Osteoblast (primary cell): Measurements from ENCODE around the gene CRYBB2. TPM values are rescaled to one million over a fixed set of nuclear protein-coding genes. Genes with fewer than 3 reads are reported as not detected.

Experiments
- DNase-seq: peaks from one replicate; pipeline ENCODE4 v3.0.0; 2011; ENCODE audit warnings: low spot score, mixed read lengths; ENCODE audit not compliant: insufficient read length; ENCODE audit errors: missing footprints
- H2AFZ ChIP-seq: 2 replicates; pipeline ENCODE4 v1.6.0; 2011; ENCODE audit warnings: mild to moderate bottlenecking, low read length
- H3K27ac ChIP-seq: 2 replicates; pipeline ENCODE4 v1.5.1; 2011; ENCODE audit warnings: mild to moderate bottlenecking, low read depth, low read length, moderate library complexity
- H3K27me3 ChIP-seq: 2 replicates; pipeline ENCODE4 v1.6.0; 2012; ENCODE audit warnings: mild to moderate bottlenecking, control low read depth, inconsistent platforms, low read length, moderate library complexity; ENCODE audit not compliant: insufficient read depth
- H3K36me3 ChIP-seq: 2 replicates; pipeline ENCODE4 v1.5.1; 2011; ENCODE audit warnings: mild to moderate bottlenecking, low read length, control low read depth, moderate library complexity; ENCODE audit not compliant: insufficient read depth
- H3K4me1 ChIP-seq: 2 replicates; pipeline ENCODE4 v1.5.1; 2011; ENCODE audit warnings: mild to moderate bottlenecking, low read length, control low read depth, moderate library complexity; ENCODE audit not compliant: insufficient read depth
- H3K4me2 ChIP-seq: 2 replicates; pipeline ENCODE4 v1.6.0; 2011; ENCODE audit warnings: mild to moderate bottlenecking, low read length; ENCODE audit not compliant: insufficient read depth
- H3K4me3 ChIP-seq: fragments of 200-600 bp; sonication (generic); 3 replicates; pipeline ENCODE4 v1.5.1; 2012; ENCODE audit warnings: mild to moderate bottlenecking, low read length, inconsistent platforms; ENCODE audit not compliant: insufficient read depth
- H3K79me2 ChIP-seq: 2 replicates; pipeline ENCODE4 v1.6.0; 2012; ENCODE audit warnings: mild to moderate bottlenecking, low read length, control low read depth, inconsistent platforms; ENCODE audit not compliant: insufficient read depth
- H3K9me3 ChIP-seq: 2 replicates; pipeline ENCODE4 v1.5.1; 2011; ENCODE audit warnings: low read depth, low read length, control low read depth
- H4K20me1 ChIP-seq: 2 replicates; pipeline ENCODE4 v1.6.0; 2012; ENCODE audit warnings: mild to moderate bottlenecking, low read length, control low read depth; ENCODE audit not compliant: insufficient read depth
- CTCF ChIP-seq: IDR thresholded peaks from 2 replicates; pipeline ENCODE4 v1.5.1; 2011; ENCODE audit warnings: mild to moderate bottlenecking, low read depth, low read length, moderate library complexity; ENCODE audit errors: extremely low read depth
- total RNA-seq: library from RNA; depleted of rRNA; stranded (reverse); fragments of >200 nt; gene quantifications from 2 replicates; pipeline ENCODE4 v1.2.3, GENCODE V29; 2012

Gene CRYBB2
- total RNA-seq, 1 donor: not detected

GRCh38 chr22:25183949-25184619 lies 35.4 kb upstream of the CRYBB2 start:
- peak; percentile 58 for DNase-seq
- Histone ChIP-seq H3K9me3 (peaks cover 4% of the 10 kb centered on the region), H2AFZ (no peak overlapping the region), H3K27me3 (no peaks in the 10 kb centered on the region), H3K4me2 (no peak overlapping the region), H3K36me3 (peaks cover 8% of the 10 kb centered on the region), H3K27ac (no peak overlapping the region), H4K20me1 (no peaks in the 10 kb centered on the region), H3K4me1 (no peaks in the 10 kb centered on the region), H3K79me2 (no peaks in the 10 kb centered on the region), H3K4me3 (no peak overlapping the region)
- TF ChIP-seq CTCF: no peak

DNA sequence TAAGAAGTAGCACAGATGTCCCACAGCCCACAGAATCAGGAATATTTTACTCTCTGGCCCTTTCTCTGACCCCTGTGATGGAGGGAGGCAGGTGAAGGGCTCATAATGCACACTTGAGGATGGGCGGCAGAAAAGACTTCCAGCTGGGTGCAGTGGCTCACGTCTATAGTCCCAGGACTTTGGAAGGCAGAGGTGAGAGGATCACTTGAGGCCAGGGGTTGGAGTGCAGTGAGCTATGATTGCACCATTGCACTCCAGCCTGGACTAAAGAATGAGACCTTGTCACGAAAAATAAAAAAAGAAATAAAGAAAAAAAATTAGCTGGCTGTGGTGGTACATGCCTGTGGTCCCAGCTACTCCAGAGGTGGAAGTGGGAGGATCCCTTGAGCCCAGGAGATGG lies 33.3 kb upstream of the CRYBB2 start:
- Histone ChIP-seq H3K36me3 (peaks cover 8% of the 10 kb centered on the region), H3K4me2 (no peak overlapping the region), H3K27me3 (no peaks in the 10 kb centered on the region), H3K4me3 (no peak overlapping the region), H2AFZ (no peak overlapping the region), H3K79me2 (no peaks in the 10 kb centered on the region), H4K20me1 (no peaks in the 10 kb centered on the region), H3K9me3 (no peaks in the 10 kb centered on the region), H3K27ac (no peak overlapping the region), H3K4me1 (no peaks in the 10 kb centered on the region)
- no peak for TF ChIP-seq CTCF
- DNase-seq: no peak

- Histone ChIP-seq H4K20me1 (no peaks in the 10 kb centered on the region), H3K27me3 (no peaks in the 10 kb centered on the region), H2AFZ (no peak overlapping the region), H3K79me2 (no peaks in the 10 kb centered on the region), H3K36me3 (peaks cover 12% of the 10 kb centered on the region), H3K4me2 (no peak overlapping the region), H3K4me3 (no peak overlapping the region), H3K27ac (no peak overlapping the region), H3K4me1 (no peaks in the 10 kb centered on the region), H3K9me3 (no peaks in the 10 kb centered on the region)
- DNase-seq: no peak
- TF ChIP-seq CTCF: no peak
Observed at GRCh38 chr22:25187469-25187868, 32.0 kb upstream of the CRYBB2 start.

DNA sequence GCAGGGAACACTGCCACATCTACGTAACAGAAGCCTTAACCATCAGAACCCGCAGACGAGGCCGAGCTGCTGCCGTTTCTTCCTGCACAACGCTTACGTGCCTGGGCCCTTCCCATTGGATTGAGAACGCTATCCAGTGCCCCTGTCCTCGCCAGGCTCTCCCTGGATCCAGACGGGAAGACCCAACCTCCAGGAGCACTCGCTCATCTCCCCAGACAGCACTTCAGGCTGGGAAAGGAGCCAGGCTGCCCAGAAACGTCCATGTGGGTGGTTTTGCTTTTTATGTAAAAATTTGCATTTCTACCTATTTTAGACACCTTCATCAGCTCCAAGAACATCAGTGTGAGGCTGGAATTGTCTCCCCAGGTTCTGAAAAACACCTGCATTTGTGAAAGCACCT lies 27.0 kb upstream of the CRYBB2 start:
- Histone ChIP-seq H3K4me1 (no peaks in the 10 kb centered on the region), H4K20me1 (no peaks in the 10 kb centered on the region), H3K36me3 (peaks cover 3% of the 10 kb centered on the region), H3K27ac (no peak overlapping the region), H3K27me3 (no peaks in the 10 kb centered on the region), H3K79me2 (no peaks in the 10 kb centered on the region), H3K4me3 (no peak overlapping the region), H3K9me3 (no peaks in the 10 kb centered on the region), H3K4me2 (no peak overlapping the region), H2AFZ (no peak overlapping the region)
- TF ChIP-seq CTCF: no peak
- peak; percentile 10 for DNase-seq
